Ishikawa (cell line): ENCODE results near the gene LAP3.

Experiments used
- CEBPB ChIP-seq: IDR thresholded peaks from 2 replicates; pipeline ENCODE4 v1.6.1; 2012
- CREB1 ChIP-seq: IDR thresholded peaks from 2 replicates; pipeline ENCODE4 v1.6.1; 2012; ENCODE audit warnings: low read depth
- EGR1 ChIP-seq: IDR thresholded peaks from 2 replicates; pipeline ENCODE4 v1.6.1; 2012
- EP300 ChIP-seq: IDR thresholded peaks from 2 replicates; pipeline ENCODE4 v1.6.1; 2012; ENCODE audit warnings: borderline replicate concordance
- FOXM1 ChIP-seq: IDR thresholded peaks from 2 replicates; pipeline ENCODE4 v1.6.1; 2012; ENCODE audit warnings: low read depth, borderline replicate concordance
- NFIC ChIP-seq: IDR thresholded peaks from 2 replicates; pipeline ENCODE4 v1.6.1; 2012
- RAD21 ChIP-seq: IDR thresholded peaks from 2 replicates; pipeline ENCODE4 v1.6.1; 2012; ENCODE audit warnings: low read depth
- TAF1 ChIP-seq: IDR thresholded peaks from 2 replicates; pipeline ENCODE4 v1.6.1; 2012; ENCODE audit warnings: low read depth, mild to moderate bottlenecking
- TCF12 ChIP-seq: IDR thresholded peaks from 2 replicates; pipeline ENCODE4 v1.6.1; 2012; ENCODE audit warnings: low read depth
- TEAD4 ChIP-seq: IDR thresholded peaks from 2 replicates; pipeline ENCODE4 v1.6.1; 2012
- YY1 ChIP-seq: IDR thresholded peaks from 2 replicates; pipeline ENCODE4 v1.6.1; 2012; ENCODE audit warnings: low read depth
- ZBTB7A ChIP-seq: IDR thresholded peaks from 2 replicates; pipeline ENCODE4 v1.6.1; 2012; ENCODE audit warnings: low read depth
- TF ChIP-seq, protein P1 (sequence below): IDR thresholded peaks from 2 replicates; pipeline ENCODE4 v1.6.1; 2012
- TF ChIP-seq, protein P2 (sequence below): IDR thresholded peaks from 2 replicates; pipeline ENCODE4 v1.6.1; 2012
- TF ChIP-seq, protein P3 (sequence below): IDR thresholded peaks from 2 replicates; pipeline ENCODE4 v1.6.1; 2012; ENCODE audit warnings: low read depth, mild to moderate bottlenecking

LAP3 gene

DNA sequence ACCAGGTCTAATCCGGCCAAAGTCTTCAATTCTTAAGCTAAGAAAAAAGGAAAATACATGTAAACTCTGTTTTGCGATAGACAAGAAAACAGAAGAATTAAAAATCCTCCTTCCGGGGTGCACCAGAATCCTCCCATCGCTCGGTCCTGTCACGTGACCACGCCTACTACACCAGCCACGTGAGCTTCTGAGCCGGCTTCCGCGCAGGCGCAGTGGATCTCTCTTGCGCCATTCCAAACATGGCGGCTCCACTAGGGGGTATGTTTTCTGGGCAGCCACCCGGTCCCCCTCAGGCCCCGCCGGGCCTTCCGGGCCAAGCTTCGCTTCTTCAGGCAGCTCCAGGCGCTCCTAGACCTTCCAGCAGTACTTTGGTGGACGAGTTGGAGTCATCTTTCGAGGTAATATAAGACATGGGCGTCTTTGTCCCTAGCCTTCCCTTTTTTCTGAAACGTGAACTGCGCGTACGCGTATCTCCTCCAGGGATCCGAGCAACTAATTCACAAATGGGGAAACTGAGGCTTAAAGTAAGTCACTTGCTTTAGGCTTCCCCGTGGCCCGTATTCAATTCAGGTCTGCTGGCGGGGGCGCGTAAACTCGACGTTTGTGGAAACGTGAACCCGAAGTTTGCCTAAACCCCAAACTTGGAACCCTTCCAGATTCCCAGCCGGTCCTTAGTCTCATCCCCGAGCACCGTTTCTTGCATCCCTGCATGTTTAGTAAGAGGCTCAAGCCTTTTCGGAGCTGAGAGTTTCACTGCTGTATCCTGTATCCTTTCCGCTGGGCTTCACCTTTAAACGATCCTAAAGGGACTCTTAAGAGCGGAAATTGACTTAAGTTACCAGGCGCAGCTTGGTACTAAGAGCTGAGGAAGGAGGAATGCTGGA lies 37.7 kb downstream of the LAP3 start, which contains the start of gene MED28:
TSS of gene MED28 (plus strand) at position 226 of the 884 bp plus-strand sequence. CDS start at position 240, 14 bp downstream.
- TF ChIP-seq, protein P1, sequence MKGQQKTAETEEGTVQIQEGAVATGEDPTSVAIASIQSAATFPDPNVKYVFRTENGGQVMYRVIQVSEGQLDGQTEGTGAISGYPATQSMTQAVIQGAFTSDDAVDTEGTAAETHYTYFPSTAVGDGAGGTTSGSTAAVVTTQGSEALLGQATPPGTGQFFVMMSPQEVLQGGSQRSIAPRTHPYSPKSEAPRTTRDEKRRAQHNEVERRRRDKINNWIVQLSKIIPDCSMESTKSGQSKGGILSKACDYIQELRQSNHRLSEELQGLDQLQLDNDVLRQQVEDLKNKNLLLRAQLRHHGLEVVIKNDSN = peak; percentile 99
- TF ChIP-seq NFIC = no peak; the same call in none of the 2 replicates
- TF ChIP-seq CEBPB = peak; percentile 94
- TF ChIP-seq, protein P2, sequence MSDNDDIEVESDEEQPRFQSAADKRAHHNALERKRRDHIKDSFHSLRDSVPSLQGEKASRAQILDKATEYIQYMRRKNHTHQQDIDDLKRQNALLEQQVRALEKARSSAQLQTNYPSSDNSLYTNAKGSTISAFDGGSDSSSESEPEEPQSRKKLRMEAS = peak; percentile 53
- TF ChIP-seq TAF1 = peak; percentile 94
- no peak for TF ChIP-seq EP300
- peak; percentile 97 for TF ChIP-seq YY1
- TF ChIP-seq EGR1 = peak; percentile 75

DNA sequence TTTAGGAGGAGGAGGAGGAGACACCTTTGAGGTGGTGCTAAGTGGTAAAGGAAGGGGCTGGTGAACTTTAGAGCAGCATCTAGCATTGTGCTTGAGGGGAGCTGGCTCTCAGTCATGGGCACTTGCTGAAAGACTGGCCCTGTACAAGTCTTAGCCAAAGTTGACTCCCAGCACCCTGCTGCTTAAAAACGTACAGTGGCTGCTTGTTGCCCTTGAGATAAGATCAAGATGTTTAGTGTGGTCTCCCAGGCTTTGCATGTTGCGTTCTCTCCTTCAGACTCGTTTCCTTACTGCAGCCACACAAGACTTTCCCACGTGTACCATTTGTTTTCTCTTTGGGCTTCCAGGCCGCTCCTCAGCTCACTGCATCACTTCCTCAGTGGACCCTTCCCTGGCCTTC lies 39.3 kb downstream of the LAP3 start:
- TF ChIP-seq, protein P3, sequence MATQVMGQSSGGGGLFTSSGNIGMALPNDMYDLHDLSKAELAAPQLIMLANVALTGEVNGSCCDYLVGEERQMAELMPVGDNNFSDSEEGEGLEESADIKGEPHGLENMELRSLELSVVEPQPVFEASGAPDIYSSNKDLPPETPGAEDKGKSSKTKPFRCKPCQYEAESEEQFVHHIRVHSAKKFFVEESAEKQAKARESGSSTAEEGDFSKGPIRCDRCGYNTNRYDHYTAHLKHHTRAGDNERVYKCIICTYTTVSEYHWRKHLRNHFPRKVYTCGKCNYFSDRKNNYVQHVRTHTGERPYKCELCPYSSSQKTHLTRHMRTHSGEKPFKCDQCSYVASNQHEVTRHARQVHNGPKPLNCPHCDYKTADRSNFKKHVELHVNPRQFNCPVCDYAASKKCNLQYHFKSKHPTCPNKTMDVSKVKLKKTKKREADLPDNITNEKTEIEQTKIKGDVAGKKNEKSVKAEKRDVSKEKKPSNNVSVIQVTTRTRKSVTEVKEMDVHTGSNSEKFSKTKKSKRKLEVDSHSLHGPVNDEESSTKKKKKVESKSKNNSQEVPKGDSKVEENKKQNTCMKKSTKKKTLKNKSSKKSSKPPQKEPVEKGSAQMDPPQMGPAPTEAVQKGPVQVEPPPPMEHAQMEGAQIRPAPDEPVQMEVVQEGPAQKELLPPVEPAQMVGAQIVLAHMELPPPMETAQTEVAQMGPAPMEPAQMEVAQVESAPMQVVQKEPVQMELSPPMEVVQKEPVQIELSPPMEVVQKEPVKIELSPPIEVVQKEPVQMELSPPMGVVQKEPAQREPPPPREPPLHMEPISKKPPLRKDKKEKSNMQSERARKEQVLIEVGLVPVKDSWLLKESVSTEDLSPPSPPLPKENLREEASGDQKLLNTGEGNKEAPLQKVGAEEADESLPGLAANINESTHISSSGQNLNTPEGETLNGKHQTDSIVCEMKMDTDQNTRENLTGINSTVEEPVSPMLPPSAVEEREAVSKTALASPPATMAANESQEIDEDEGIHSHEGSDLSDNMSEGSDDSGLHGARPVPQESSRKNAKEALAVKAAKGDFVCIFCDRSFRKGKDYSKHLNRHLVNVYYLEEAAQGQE = no peak
- TF ChIP-seq, protein P2 = no peak
- TF ChIP-seq YY1 = no peak
- TF ChIP-seq, protein P1 = no peak
- TF ChIP-seq EGR1 = no peak
- TF ChIP-seq FOXM1 = no peak
- TF ChIP-seq ZBTB7A = no peak
- no peak for TF ChIP-seq EP300
- TF ChIP-seq CREB1 = no peak
- TF ChIP-seq RAD21 = no peak
- no peak for TF ChIP-seq CEBPB
- TF ChIP-seq TCF12 = no peak
- no peak for TF ChIP-seq TAF1
- no peak for TF ChIP-seq TEAD4
- no peak for TF ChIP-seq NFIC

DNA sequence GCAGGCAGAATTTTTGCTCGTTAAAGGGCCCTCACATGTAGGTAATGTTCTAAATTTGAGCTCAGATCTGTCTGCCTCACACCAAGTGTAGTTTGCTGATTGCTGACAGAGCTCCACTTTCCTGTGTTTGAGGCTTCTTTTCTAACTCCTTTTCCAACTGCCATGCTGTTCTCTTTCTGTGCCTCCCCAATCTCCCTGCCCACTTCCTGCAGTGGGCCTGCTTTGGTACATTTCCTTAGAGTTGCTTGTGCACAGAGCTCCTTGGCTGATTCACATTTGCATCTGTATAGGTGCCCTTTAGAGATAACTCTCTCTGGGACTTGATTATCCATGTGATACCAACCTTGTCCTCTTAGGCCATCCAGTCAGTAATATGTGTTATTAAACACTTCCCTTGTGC lies 41.9 kb downstream of the LAP3 start:
- TF ChIP-seq, protein P3 = no peak
- TF ChIP-seq TCF12 (no peak), EP300 (no peak), ZBTB7A (no peak), EGR1 (no peak), YY1 (no peak), RAD21 (no peak), NFIC (no peak), TAF1 (no peak), TEAD4 (no peak), CEBPB (no peak), FOXM1 (no peak), CREB1 (no peak)
- TF ChIP-seq, protein P2 = no peak
- TF ChIP-seq, protein P1 = no peak

DNA sequence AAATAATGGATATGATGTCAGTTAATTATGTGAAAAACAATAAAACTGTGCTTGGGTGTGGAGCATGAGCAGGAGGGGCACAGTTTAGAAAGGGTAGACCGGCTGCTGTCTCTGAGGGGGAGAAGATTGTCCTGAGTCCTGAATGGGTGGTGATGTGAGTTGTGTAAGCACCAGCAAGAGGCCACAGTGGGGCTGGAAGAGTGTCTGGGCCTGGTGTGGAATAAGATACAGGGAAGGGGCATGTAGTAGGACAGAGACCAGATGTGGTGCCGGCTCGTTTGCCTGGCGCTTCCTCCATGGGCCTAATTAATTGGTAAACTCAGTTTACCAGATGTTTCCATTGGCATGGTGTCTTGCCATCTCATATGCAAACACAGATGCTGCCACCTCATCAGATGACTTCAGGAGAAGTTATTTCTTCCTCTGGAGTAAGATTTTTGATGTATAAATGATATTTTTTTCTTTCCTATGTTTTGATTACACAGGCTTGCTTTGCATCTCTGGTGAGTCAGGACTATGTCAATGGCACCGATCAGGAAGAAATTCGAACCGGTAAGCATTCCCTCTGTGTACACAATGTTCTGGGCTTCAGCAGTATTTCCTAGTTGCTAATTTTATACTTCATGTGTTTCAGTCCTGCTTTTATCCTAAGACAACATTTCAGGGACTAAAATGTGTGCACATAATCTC lies 42.6 kb downstream of the LAP3 start:
- TF ChIP-seq TEAD4 (no peak), EGR1 (no peak), EP300 (no peak)
- TF ChIP-seq, protein P1 = no peak
